Transverse colon (tissue), 4 donors: Measurements from ENCODE around the gene TMEM50A.
"Not testable (repeated sequence)": the region's sequence is repeated elsewhere in the genome, so short reads cannot be mapped to it uniquely, and the experiment has no call there.

Experiments used
- CTCF ChIP-seq, 5 experiments: fragments of 200-600 bp in 3 of 5; fragments of 450-650 bp in 2 of 5; sonication (generic) in 3 of 5; IDR thresholded peaks; 1 replicate in 2 of 5; 2 replicates in 3 of 5; pipeline ENCODE4 v1.5.1; 2016 to 2017; ENCODE audit warnings: antibody characterized with exemption in 5 of 5, inconsistent platforms in 3 of 5, mild to moderate bottlenecking in 2 of 5, moderate library complexity in 1 of 5
- EP300 ChIP-seq: sonication (generic); formaldehyde crosslinking; IDR thresholded peaks from one replicate; pipeline ENCODE4 v1.6.1; 2017; ENCODE audit warnings: antibody characterized with exemption, low read depth
- POLR2A ChIP-seq: fragments of 450-650 bp; IDR thresholded peaks from one replicate; pipeline ENCODE4 v1.6.1; 2016; ENCODE audit warnings: antibody characterized with exemption, mild to moderate bottlenecking, moderate library complexity
- POLR2AphosphoS5 ChIP-seq, 3 donors: sonication (generic); formaldehyde crosslinking; IDR thresholded peaks; one replicate each; pipeline ENCODE4 v1.6.1; 2016; ENCODE audit warnings: antibody characterized with exemption in 3 of 3

GRCh38 chr1:25409641-25410427, 71.7 kb downstream of the TMEM50A start:
- not testable (repeated sequence) for TF ChIP-seq CTCF (IDR thresholded peaks at IDR 0.05); POLR2AphosphoS5 (IDR thresholded peaks at IDR 0.05); EP300; POLR2A
